NCI-H1092 treated with DMSO at 0.1 percent for 48 hours (cell line): ENCODE data around the gene GPR162.

Experiments used
- DNase-seq: peaks from one replicate; lab custom pipeline; 2025; lab: John Stamatoyannopoulos, UW

GPR162 gene

DNA sequence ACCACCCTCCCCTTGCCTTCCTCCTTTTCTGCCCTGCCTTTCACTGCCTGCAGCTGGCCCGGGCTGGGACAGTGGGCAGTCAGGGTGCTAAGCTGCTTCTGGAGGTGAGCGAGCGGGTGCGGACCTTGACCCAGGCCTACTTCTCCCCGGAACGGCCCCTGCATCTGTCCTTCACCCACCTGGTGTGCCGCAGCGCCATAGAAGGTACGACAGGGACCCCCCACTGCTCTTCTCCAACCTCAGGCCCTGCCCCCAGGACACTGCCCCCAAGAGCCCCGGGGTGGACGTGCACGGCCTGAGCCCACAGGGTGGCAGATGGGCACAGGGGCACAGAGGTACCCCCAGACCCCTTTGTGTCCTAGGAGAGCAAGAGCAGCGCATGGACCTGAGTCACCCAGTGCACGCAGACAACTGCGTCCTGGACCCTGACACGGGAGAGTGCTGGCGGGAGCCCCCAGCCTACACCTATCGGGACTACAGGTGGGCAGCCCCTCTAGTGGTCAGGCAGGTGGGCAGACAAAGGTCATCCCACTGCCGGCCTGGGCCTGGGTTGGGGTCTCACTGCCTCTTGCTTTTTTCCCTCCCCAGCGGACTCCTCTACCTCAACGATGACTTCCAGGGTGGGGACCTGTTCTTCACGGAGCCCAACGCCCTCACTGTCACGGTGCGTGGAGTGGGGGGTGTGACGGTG lies 15.9 kb downstream of the GPR162 start:
- no peak for DNase-seq

DNA sequence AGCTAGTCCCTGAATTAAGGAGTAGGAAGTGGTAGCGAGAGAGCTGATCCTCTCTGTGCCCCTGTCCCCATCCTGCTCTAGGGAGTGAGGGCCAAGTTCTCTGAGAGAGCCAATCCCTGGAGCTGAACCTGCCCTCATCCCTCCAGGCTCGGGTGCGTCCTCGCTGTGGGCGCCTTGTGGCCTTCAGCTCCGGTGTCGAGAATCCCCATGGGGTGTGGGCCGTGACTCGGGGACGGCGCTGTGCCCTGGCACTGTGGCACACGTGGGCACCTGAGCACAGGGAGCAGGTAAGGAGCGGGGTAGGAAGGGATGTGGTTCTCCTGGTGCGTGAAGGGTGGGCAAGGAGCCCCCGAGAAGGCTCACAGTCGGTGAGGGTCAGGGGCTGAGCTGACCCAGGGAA lies 17.2 kb downstream of the GPR162 start:
- no peak for DNase-seq

GRCh38 chr12:6839482-6840201 lies 18.0 kb downstream of the GPR162 start:
- DNase-seq, result no peak

GRCh38 chr12:6840330-6840729 lies 18.7 kb downstream of the GPR162 start:
- no peak for DNase-seq

GRCh38 chr12:6840761-6841515 lies 19.3 kb downstream of the GPR162 start, which contains the start of gene GNB3:
GNB3 (plus strand) TSS chr12:6840925; CDS start chr12:6841288, 363 bp downstream.
- DNase-seq, result no peak

GRCh38 chr12:6842075-6842474 lies 20.5 kb downstream of the GPR162 start:
- no peak for DNase-seq

DNA sequence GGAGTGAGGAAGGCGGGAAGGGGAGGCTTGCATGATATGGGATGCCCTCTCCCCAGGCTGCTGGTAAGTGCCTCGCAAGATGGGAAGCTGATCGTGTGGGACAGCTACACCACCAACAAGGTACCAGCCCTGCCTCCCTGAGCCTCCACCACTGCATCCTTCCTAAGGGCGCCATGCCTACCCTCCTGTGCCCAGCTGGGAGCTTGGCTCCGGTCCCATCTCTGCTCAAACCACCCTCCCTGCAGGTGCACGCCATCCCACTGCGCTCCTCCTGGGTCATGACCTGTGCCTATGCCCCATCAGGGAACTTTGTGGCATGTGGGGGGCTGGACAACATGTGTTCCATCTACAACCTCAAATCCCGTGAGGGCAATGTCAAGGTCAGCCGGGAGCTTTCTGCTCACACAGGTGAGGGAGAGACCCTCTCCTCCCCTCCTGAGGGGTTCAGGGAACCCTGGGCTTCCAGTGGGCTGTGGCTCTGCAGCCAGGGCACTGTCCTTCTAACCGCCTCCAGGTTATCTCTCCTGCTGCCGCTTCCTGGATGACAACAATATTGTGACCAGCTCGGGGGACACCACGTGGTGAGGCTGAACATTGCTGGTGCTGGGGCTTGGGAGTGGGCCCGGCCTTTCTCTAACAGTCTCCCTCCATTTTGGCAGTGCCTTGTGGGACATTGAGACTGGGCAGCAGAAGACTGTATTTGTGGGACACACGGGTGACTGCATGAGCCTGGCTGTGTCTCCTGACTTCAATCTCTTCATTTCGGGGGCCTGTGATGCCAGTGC lies 21.7 kb downstream of the GPR162 start:
- DNase-seq, result no peak

DNA sequence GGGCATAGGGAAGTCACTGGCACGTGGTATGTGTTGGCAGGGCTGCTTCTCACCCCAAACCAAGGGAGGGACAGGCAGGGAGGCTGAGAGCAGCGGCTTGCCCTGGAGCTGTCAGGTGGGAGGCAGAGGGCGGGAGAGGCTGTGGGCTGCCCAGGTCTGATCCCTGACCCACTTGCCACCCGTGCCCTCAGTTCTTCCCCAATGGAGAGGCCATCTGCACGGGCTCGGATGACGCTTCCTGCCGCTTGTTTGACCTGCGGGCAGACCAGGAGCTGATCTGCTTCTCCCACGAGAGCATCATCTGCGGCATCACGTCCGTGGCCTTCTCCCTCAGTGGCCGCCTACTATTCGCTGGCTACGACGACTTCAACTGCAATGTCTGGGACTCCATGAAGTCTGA lies 23.8 kb downstream of the GPR162 start:
- no peak for DNase-seq

- no peak for DNase-seq
These were observed 24.8 kb downstream of the GPR162 start for GRCh38 chr12:6846316-6846869.

- DNase-seq, result no peak
These were observed 26.1 kb downstream of the GPR162 start for GRCh38 chr12:6847676-6848075.

DNA sequence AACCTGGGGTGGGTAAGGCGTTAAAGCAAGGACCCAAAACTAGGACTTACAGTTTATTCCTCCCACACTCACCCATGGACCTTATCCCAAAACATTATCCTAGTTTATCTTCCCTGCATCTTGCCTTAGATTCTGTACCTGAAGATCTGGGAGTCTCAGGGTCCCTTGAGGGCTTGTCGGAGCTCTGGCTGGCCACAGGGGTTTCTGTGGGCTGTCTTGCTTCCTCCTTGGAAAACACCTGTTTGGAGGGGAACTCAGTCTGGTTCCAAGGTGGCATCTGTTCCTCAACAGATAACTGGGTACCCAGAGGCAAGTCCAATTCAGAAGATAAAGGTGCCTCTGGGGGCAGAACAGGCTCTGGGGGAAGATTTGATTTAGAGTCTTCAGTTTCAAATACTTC lies 27.8 kb downstream of the GPR162 start:
- DNase-seq, result no peak

DNA sequence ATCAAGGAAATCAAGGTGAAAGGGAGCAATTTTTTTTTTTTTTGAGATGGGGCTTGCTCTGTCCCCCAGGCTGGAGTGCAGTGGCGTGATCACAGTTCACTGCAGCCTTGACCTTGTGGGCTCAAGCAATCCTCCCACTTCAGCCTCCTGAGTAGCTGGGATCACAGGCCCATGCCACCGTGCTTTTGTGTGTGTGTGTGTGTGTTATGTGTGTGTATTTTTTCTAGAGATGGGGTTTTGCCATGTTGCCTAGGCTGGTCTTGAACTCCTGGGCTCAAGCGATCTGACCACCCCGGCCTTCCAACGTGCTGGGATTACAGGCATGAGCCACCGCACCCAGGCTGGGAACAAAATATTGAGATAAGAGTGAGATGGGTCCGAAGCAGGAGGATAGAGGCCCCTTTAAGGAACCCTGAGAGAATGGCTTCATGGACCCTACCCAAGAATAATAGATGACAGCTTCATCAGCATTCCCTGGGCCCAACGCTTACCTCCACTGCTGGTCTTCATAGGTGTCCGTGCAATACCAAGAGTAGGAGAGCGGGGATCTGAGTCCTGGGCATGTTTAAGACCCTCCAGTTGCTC lies 28.4 kb downstream of the GPR162 start:
- no peak for DNase-seq

DNA sequence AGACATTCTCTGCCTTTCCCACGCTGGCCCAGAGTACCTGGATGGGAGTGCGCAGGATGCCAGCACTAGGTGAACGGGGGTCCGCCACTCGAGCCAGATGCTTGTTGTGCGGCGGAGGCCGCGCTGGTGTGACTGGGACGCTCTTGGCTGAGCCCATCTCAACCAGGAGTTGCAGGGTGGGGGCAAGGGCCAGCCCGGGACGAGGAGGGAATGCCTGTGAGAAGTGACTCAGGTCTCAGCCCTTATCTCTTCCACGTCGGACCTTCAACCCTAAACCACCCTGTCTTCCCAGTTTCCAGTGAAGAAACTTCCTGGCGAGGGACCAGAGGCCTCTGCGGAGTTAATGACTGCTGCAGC lies 29.2 kb downstream of the GPR162 start:
- no peak for DNase-seq

GRCh38 chr12:6851153-6851920 lies 29.7 kb downstream of the GPR162 start, which contains the start of gene CDCA3:
CDCA3 (minus strand) TSS chr12:6851286; CDS start chr12:6850952, 334 bp downstream.
- peak; percentile 98 for DNase-seq

DNA sequence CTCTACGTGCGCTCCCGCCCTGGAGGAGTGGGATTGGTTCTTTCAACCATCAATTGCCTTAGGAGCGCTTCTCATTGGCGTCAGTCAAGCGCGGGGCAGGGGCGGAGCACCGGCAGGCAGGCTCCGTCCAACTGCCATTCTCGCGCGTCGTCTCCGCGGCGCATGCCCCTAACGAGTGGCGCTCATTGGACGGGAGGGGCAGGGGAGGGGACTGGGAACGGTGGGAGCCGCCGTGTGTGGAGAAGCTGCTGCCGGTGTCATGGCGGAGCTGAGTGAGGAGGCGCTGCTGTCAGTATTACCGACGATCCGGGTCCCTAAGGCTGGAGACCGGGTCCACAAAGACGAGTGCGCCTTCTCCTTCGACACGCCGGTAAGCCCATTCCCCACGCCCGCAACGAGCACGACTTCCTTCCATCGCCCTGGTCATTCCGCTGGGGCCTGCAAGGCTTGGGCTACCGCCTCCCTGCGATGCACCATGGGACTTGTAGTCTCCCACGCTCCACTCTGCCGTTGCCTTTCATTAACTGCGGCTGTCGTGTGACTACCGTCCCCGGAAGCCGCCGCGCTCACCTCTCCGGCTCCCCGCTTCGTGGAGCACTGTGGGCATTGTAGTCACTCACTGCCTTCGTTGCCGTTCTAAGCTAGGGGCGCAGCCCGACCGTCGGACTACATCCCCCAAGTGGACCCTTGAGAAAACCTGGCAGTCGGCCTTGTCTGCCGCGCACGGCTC lies 30.5 kb downstream of the GPR162 start, which contains the start of gene USP5:
TSS of gene USP5 (plus strand) at position 230 of the 730 bp plus-strand sequence. CDS start at position 260, 30 bp downstream.
- peak; percentile 99 for DNase-seq

DNA sequence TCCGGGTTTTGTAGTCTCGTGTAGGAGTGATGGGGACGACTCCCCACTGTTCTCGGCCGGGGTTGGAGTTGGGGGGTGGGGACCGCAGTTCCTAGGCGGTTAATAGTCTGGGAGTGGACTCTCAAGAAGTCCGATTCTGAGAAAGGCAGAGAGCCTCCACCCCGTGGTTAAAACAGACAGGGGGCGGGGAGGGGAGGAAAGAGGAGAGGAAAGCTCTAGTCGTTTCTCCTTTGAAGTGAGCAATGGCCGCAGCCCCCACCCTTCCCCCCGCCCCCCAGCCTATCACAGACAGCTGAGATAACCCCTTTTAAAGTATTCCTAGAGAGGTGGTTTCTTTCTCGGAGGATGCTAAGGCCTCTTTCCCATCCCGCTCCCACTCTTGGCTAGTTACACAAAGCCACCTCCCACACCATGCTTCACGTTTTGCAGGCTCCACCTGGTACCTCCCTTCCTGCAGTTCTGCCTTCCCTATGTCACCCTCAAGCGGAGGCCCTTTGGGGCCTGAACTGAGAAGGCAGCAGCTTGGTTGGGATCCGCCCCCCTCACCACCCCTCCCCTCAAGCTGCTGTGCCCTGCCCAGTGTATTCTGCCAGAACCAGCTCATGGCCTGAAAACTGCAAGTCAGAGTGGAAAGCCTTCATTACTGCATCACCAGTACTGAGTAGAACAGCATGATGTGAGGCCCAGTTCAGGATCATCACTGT lies 31.2 kb downstream of the GPR162 start:
- no peak for DNase-seq

DNA sequence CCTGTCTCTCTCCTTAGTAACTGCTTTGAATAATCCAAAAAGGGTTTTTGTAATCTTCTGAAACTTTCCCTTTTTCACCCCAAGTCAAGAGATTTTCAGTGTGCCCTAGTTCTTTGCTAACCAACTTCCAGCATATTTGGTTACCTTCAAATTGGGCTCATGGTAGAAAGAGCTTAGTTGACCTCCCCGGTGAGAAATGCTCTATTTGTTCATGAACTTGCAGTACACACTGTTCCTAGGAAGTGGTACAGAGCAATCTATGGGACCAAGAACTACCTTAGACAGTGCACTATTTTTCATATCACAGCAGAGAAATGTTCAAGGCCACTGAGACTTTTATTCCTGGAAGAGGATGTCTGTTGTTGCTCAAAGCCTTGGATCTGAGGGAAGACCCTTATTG lies 32.0 kb downstream of the GPR162 start:
- no peak for DNase-seq

- DNase-seq, result no peak
These were observed 32.4 kb downstream of the GPR162 start for GRCh38 chr12:6854036-6854435.

- no peak for DNase-seq
These were observed 33.7 kb downstream of the GPR162 start for GRCh38 chr12:6855322-6855721.
